K562 (cell line): ENCODE results near the gene BBX.

Source experiments
- ATF7 ChIP-seq: fragments of 450-650 bp; IDR thresholded peaks from 2 replicates; pipeline ENCODE4 v1.7.1; 2014; ENCODE audit warnings: mild to moderate bottlenecking, moderate library complexity
- CBFA2T2 ChIP-seq: fragments of 450-650 bp; conservative IDR thresholded peaks from 2 replicates; pipeline ENCODE4 v1.6.1; 2017; ENCODE audit warnings: mild to moderate bottlenecking
- CTCF ChIP-seq, 3 experiments: IDR thresholded peaks in 2 of 3; conservative IDR thresholded peaks in 1 of 3; 2 replicates each; pipeline ENCODE4 v1.5.1; 2011 to 2012; ENCODE audit warnings: low read length in 3 of 3, mild to moderate bottlenecking in 3 of 3, control low read depth in 2 of 3, improper control_type of control experiment in 1 of 3, inconsistent platforms in 1 of 3, low read depth in 1 of 3, mixed read lengths in 1 of 3, moderate library complexity in 1 of 3; ENCODE audit not compliant: insufficient read depth in 2 of 3
- HDAC2 ChIP-seq: fragments of 450-650 bp; IDR thresholded peaks from 2 replicates; pipeline ENCODE4 v1.6.1; 2016; ENCODE audit warnings: mild to moderate bottlenecking
- JUNB ChIP-seq: fragments of 450-650 bp; formaldehyde crosslinking; conservative IDR thresholded peaks from 2 replicates; pipeline ENCODE4 v1.4.0; 2020; ENCODE audit warnings: mild to moderate bottlenecking
- PML ChIP-seq: IDR thresholded peaks from 2 replicates; pipeline ENCODE4 v1.6.1; 2012; ENCODE audit warnings: low read length, inconsistent platforms
- REST ChIP-seq, 2 experiments: fragments of 450-650 bp; formaldehyde crosslinking in 1 of 2; IDR thresholded peaks; 2 replicates each; pipeline versions ENCODE4 v1.4.0 to v1.6.1; 2014 to 2020; ENCODE audit warnings: mild to moderate bottlenecking in 2 of 2, borderline replicate concordance in 1 of 2, low read depth in 1 of 2
- SMC3 ChIP-seq: conservative IDR thresholded peaks from 2 replicates; pipeline ENCODE4 v1.6.1; 2011; ENCODE audit warnings: low read depth, low read length, improper control_type of control experiment; ENCODE audit not compliant: insufficient read depth
- SPI1 ChIP-seq: IDR thresholded peaks from 2 replicates; pipeline ENCODE4 v1.6.1; 2011; ENCODE audit warnings: low read depth, low read length, control low read depth, borderline replicate concordance
- SRSF3 ChIP-seq: fragments of 200-400 bp; formaldehyde crosslinking; IDR thresholded peaks from 2 replicates; pipeline ENCODE4 v1.6.1; 2016; ENCODE audit warnings: mild to moderate bottlenecking, low read length, moderate library complexity; ENCODE audit not compliant: insufficient read depth
- ZEB2 ChIP-seq: fragments of 450-650 bp; IDR thresholded peaks from 2 replicates; pipeline ENCODE4 v1.6.1; 2016
- ZNF282 ChIP-seq: sonication (generic); formaldehyde crosslinking; IDR thresholded peaks from 2 replicates; pipeline ENCODE4 v1.8.1; 2023; ENCODE audit warnings: missing genetic modification reagents
- TF ChIP-seq, protein P1 (sequence below): fragments of 250-450 bp; sonication (Bioruptor Pico); IDR thresholded peaks from 2 replicates; pipeline ENCODE4 v1.8.0; 2022; ENCODE audit warnings: inconsistent platforms
- TF ChIP-seq, protein P2 (sequence below): sonication (generic); formaldehyde crosslinking; IDR thresholded peaks from 2 replicates; pipeline ENCODE4 v1.8.0; 2022; ENCODE audit warnings: mild to moderate bottlenecking, missing genetic modification reagents

DNA sequence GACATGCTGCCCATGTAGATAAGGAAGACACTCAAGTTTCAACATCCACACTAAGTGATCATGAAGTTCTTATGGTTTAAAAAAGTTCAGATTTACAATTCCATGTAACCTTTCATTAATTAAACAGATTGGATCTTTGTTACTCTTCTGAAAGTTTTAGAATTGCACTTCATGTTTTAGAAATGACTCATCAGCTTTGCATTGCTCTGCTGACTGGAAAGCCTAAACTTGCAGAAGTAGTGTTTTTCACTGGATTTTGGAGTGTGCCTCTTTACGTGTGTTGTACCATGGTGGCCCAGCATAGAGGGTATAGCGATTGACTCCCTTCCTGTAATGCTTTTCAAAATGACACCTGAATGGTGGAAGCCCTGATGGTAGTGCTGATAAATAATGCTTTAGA is 157.9 kb downstream of the BBX start:
- TF ChIP-seq SRSF3 = no peak
- no peak for TF ChIP-seq ZEB2
- TF ChIP-seq, protein P1, sequence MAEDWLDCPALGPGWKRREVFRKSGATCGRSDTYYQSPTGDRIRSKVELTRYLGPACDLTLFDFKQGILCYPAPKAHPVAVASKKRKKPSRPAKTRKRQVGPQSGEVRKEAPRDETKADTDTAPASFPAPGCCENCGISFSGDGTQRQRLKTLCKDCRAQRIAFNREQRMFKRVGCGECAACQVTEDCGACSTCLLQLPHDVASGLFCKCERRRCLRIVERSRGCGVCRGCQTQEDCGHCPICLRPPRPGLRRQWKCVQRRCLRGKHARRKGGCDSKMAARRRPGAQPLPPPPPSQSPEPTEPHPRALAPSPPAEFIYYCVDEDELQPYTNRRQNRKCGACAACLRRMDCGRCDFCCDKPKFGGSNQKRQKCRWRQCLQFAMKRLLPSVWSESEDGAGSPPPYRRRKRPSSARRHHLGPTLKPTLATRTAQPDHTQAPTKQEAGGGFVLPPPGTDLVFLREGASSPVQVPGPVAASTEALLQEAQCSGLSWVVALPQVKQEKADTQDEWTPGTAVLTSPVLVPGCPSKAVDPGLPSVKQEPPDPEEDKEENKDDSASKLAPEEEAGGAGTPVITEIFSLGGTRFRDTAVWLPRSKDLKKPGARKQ = no peak
- TF ChIP-seq SPI1 = no peak
- no peak for TF ChIP-seq ATF7
- TF ChIP-seq REST (IDR thresholded peaks at IDR 0.05; ENCODE audit: borderline replicate concordance) = no peak
- no peak for TF ChIP-seq REST (CRISPR knock-in tag; IDR thresholded peaks at IDR 0.05; ENCODE audit: low read depth)
- TF ChIP-seq ZNF282 = no peak
- TF ChIP-seq PML = no peak
- no peak for TF ChIP-seq SMC3
- TF ChIP-seq, protein P2, sequence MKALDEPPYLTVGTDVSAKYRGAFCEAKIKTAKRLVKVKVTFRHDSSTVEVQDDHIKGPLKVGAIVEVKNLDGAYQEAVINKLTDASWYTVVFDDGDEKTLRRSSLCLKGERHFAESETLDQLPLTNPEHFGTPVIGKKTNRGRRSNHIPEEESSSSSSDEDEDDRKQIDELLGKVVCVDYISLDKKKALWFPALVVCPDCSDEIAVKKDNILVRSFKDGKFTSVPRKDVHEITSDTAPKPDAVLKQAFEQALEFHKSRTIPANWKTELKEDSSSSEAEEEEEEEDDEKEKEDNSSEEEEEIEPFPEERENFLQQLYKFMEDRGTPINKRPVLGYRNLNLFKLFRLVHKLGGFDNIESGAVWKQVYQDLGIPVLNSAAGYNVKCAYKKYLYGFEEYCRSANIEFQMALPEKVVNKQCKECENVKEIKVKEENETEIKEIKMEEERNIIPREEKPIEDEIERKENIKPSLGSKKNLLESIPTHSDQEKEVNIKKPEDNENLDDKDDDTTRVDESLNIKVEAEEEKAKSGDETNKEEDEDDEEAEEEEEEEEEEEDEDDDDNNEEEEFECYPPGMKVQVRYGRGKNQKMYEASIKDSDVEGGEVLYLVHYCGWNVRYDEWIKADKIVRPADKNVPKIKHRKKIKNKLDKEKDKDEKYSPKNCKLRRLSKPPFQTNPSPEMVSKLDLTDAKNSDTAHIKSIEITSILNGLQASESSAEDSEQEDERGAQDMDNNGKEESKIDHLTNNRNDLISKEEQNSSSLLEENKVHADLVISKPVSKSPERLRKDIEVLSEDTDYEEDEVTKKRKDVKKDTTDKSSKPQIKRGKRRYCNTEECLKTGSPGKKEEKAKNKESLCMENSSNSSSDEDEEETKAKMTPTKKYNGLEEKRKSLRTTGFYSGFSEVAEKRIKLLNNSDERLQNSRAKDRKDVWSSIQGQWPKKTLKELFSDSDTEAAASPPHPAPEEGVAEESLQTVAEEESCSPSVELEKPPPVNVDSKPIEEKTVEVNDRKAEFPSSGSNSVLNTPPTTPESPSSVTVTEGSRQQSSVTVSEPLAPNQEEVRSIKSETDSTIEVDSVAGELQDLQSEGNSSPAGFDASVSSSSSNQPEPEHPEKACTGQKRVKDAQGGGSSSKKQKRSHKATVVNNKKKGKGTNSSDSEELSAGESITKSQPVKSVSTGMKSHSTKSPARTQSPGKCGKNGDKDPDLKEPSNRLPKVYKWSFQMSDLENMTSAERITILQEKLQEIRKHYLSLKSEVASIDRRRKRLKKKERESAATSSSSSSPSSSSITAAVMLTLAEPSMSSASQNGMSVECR (CRISPR knock-in tag) = no peak
- no peak for TF ChIP-seq JUNB (CRISPR knock-in tag)
- TF ChIP-seq CBFA2T2 = no peak
- TF ChIP-seq HDAC2 = no peak
- TF ChIP-seq CTCF (IDR thresholded peaks at IDR 0.05 in 2 of 3, conservative IDR thresholded peaks at IDR 0.05 in 1 of 3; ENCODE audit: insufficient read depth in 2 of 3, low read depth in 1 of 3, low read length in 3 of 3) = no peak
